RCC 7860 (cell line): ENCODE measurements around the gene ALDH3B2.
"Not testable (repeated sequence)": the region's sequence is repeated elsewhere in the genome, so short reads cannot be mapped to it uniquely, and the experiment has no call there.

Source experiments
- DNase-seq: peaks from one replicate; pipeline ENCODE4 v3.0.0-alpha.2; 2015; ENCODE audit warnings: low spot score
- FAIRE-seq: peaks from 2 replicates; lab custom pipeline; 2012; peaks lifted over from hg19 to GRCh38; lab: Jason Lieb, UNC

Gene ALDH3B2

GRCh38 chr11:67687986-67688385 lies 13.6 kb upstream of the ALDH3B2 start:
- no peak for FAIRE-seq
- no peak for DNase-seq

- FAIRE-seq, DNase-seq: not testable (repeated sequence)
Observed at GRCh38 chr11:67685641-67686332, 11.4 kb upstream of the ALDH3B2 start.

DNA sequence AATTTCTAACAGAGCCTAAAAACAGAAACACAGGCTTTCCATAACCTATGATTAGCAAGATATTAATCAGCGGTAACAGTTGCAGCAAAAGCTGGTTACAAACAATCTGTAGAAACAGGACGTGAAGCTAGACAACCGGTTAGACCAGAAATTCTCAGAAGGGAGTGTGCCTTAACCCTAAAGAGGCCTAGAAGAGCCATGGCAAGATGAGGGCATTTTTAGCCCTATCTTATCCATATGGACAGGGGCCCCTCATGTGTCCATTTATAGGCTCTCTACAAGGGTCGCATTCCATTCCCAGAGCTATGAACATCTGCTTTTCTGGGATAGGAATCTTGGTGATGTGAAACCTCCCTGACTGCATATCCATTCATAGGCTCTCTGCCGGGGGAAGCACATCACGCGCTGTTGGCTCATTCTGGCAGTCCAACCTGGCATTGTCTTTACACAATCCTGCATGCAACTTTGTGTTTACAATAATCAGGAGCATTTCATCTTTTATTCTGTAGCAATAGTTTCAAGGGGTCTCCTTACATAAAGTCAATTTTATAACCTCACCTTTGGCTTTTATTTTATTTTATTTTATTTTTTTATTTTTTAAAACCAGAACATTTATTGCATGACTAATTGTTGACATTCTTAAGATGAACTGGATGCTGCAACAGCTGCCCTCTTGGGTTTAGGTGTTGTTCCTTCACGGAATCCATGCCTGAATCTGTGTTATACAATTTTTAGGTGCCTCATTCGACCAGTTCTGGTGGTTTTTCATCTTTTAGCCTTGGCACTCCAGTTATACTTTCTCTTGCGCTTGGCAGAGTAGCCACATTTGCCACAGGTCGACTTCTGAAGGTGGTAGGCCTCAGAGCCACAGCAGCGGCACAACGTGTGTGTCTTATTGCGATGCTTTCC lies 8.0 kb upstream of the ALDH3B2 start:
- FAIRE-seq, DNase-seq: not testable (repeated sequence)

GRCh38 chr11:67680696-67681470 lies 6.5 kb upstream of the ALDH3B2 start:
- no peak for FAIRE-seq
- DNase-seq, result no peak

GRCh38 chr11:67675058-67675747 lies 780 bp upstream of the ALDH3B2 start:
- no peak for DNase-seq
- no peak for FAIRE-seq

GRCh38 chr11:67673902-67674301 lies 521 bp downstream of the ALDH3B2 start:
- DNase-seq, result no peak
- FAIRE-seq, result no peak

DNA sequence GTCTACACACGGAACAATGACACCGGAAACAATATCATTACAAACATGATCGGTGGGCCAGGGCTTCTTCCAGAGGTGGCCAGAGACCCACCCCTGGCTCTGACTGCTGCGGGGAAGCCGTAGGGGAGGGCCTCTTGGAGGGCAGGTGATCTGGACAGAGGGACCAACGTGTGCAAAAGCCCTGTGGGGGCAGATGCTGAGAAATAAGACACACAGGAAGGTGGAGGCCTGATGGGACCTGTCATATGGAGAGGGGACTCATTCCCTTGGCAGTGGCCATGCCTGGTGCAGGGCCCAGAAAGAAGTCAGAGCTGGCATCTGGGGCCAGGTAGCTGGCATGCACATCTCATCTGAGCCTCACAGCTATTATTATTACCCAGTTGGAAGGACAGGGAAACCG lies 1.1 kb downstream of the ALDH3B2 start:
- no peak for FAIRE-seq
- no peak for DNase-seq

GRCh38 chr11:67671211-67671520 lies 3.3 kb downstream of the ALDH3B2 start:
- DNase-seq (no peak), FAIRE-seq (no peak)

- DNase-seq (no peak), FAIRE-seq (no peak)
Observed at GRCh38 chr11:67670316-67671210, 3.9 kb downstream of the ALDH3B2 start.

- FAIRE-seq, result no peak
- DNase-seq, result no peak
Observed at GRCh38 chr11:67668192-67668551, 6.3 kb downstream of the ALDH3B2 start.

GRCh38 chr11:67667490-67668191 lies 6.8 kb downstream of the ALDH3B2 start:
- no peak for DNase-seq
- no peak for FAIRE-seq

DNA sequence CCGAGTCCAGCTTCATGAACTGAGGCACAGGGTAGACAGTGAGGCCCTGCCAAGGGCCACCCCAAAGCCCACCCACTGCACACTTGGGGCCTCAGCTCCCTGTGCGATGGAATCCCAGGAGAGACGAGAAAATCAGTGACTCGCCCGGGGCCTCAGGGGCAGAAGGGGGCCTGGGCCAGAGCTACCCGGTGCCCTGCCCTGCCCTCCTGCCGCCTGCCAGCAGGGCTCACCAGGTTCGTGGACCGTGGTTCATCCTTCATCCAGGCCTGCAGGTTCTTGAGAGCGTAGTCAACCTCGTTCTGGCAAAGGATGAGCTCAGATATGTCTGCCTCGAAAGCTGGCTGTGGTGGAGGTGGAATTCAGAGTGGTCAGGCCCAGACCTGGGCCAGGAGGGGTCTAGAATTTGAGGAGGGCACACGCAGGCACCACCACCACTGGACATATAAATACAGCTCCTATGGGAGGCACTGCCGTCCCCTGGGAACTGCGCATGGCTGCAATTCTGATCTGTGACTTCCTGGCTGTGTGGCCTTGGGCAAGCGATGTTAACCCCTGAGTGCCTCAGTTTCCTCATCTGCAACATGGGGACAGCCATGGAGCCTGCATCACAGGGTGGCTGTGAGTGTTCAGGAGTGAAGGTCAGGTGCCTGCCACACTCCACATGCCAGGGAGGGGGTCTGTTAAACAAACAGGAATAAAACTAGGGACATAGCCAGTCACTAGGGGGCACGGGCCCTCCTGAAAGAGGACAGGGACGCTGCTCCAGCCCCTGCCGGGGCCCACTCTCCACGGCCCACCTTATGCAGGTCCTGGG lies 7.5 kb downstream of the ALDH3B2 start:
- no peak for DNase-seq
- no peak for FAIRE-seq

- FAIRE-seq (no peak), DNase-seq (no peak)
Observed at GRCh38 chr11:67666303-67666645, 8.1 kb downstream of the ALDH3B2 start.

DNA sequence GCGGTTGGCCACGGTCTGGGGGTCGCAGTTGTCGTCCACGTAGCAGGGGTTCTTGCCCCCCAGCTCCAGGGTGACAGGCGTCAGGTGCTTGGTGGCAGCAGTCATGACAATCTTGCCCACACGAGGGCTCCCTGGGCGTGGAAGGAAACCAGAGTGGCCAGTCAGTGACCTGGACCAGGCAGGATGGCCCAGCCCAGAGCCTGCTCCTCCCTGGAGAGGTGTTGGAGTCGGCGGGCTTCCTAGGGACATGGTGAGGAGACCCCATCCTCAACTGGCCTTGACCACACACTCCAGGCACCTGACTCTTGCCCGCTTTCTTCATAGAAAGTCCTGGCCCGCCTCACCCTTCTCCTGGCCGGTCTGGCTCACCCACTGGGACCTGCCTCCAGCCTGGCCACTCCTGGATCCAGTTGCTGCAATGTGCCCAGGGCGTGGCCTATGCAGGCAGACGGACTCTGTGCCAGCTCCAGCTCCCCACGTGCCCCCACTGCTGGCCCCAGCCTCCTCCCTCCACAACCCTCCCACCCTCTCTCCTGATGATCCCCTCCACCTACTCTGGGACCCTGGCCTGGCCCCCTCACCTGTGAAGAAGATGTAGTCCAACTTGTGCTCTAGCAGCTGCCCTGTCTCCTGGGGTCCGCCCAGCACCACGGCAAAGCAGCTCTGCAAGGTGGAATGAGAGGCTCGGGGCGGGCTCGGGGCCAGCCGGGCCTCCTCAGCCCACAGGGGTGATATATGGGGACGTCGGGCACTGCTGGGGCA lies 8.7 kb downstream of the ALDH3B2 start:
- DNase-seq (no peak), FAIRE-seq (no peak)

DNA sequence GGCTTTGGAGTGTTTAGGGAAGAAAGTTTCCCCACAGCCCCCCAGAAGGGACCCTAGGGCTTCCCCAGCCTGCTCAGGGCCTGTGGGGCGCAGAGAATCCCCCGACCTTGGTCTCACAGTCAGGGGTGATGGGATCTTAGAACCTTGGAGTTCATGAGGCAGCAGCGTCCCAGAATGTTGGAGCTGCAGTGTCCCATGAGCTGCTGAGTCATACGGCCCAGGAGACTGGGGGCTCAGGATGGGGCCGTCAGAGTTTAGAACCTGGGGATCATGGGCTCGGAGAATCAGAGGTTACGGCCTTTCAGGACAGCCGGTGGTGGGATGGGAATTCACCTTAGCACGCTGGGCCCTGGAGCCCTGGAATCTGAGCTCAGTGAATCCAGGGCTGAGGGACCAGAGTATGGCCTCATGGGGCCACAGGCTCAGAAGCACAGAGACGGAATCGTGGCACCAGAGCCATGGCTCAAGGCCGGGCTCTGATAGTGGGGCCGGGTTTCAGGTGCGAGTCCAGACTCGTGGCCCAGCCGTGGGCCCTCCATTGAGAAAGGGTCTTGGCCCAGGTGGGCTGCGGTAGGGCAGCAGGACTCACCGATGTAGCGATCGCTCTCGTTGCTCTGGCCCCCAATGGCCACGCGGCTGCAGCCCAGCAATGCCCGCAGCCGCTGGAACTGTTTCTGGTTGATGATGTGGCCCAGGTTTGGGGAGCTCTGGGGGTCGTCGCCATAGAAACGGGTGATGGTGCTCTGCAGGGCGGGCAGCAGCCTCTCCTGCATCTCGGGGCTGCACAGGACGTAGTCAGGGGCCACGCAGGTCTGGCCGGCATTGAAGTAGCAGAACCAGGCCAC lies 9.5 kb downstream of the ALDH3B2 start:
- no peak for FAIRE-seq
- no peak for DNase-seq

- FAIRE-seq (no peak), DNase-seq (no peak)
Observed at GRCh38 chr11:67664213-67664585, 10.2 kb downstream of the ALDH3B2 start.
